ENCODE results near the gene SEMA7A.

Gene SEMA7A

DNA sequence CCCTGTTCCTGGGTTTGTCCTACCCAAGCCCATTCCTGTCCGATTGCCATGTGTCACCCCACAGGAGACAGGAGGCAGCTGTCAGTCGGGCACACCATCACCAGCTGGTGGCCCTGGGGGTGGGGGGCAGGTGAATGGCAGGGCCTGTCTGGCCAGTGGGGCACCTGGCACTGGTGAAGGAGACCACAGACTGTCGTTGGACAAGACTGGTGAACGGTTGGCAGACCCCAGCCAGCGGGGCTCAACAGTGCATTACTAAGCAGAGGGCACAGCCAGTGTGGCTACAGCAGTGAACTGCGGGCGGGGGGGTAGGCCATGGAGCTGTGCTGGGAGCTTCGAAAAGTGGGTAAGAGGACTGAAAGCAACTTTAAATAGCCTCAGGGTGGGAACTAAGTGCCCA, 2.1 kb downstream of the SEMA7A start:
- Histone ChIP-seq H3K4me2 (no peak overlapping the region), H4K20me1 (ENCODE audit: insufficient read depth) (no peaks in the 10 kb centered on the region), H3K27ac (no peak overlapping the region), H2AFZ (ENCODE audit: low read depth) (no peak overlapping the region), H3K79me2 (ENCODE audit: insufficient read depth, low read depth) (no peaks in the 10 kb centered on the region), H3K27me3 (ENCODE audit: insufficient read depth, low read depth) (peaks cover 26% of the 10 kb centered on the region; the same call in 1 of the 2 replicates), H3K9ac (no peak overlapping the region), H3K4me1 (ENCODE audit: low read depth, poor library complexity, severe bottlenecking) (peaks cover 3% of the 10 kb centered on the region), H3K36me3 (ENCODE audit: insufficient read depth) (no peaks in the 10 kb centered on the region), H3K4me3 (IDR thresholded peaks at IDR 0.05; ENCODE audit: insufficient read depth, low read depth, low read length) (no peak overlapping the region)
- TF ChIP-seq, protein P1, sequence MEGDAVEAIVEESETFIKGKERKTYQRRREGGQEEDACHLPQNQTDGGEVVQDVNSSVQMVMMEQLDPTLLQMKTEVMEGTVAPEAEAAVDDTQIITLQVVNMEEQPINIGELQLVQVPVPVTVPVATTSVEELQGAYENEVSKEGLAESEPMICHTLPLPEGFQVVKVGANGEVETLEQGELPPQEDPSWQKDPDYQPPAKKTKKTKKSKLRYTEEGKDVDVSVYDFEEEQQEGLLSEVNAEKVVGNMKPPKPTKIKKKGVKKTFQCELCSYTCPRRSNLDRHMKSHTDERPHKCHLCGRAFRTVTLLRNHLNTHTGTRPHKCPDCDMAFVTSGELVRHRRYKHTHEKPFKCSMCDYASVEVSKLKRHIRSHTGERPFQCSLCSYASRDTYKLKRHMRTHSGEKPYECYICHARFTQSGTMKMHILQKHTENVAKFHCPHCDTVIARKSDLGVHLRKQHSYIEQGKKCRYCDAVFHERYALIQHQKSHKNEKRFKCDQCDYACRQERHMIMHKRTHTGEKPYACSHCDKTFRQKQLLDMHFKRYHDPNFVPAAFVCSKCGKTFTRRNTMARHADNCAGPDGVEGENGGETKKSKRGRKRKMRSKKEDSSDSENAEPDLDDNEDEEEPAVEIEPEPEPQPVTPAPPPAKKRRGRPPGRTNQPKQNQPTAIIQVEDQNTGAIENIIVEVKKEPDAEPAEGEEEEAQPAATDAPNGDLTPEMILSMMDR (conservative IDR thresholded peaks at IDR 0.05; ENCODE audit: low read depth, low read length), result no peak

DNA sequence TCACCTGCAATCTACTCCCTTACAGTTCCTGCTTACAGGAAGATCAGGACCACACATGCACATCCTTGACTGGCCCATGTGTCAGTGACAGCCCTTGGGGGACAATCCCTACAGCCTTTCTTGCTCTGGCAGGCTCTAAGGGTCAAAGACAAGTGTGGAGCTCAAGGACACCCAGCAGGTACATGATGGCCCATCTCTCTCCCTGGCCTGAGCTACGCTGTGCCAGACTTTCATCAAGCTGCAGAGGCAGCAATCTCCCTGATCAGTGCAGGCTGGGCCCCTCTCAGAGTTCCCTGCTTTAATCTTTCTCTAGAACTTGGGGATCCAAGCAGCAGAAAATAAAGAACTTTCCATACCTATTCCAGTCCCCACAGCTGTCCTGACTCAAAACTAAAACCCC, 2.6 kb downstream of the SEMA7A start:
- Histone ChIP-seq H3K27me3 (ENCODE audit: insufficient read depth, low read depth) (peaks cover 26% of the 10 kb centered on the region; the same call in 1 of the 2 replicates), H3K27ac (no peak overlapping the region), H3K4me3 (IDR thresholded peaks at IDR 0.05; ENCODE audit: insufficient read depth, low read depth, low read length) (no peak overlapping the region), H3K36me3 (ENCODE audit: insufficient read depth) (no peaks in the 10 kb centered on the region), H2AFZ (ENCODE audit: low read depth) (no peak overlapping the region), H4K20me1 (ENCODE audit: insufficient read depth) (no peaks in the 10 kb centered on the region), H3K9ac (no peak overlapping the region), H3K4me1 (ENCODE audit: low read depth, poor library complexity, severe bottlenecking) (peaks cover 3% of the 10 kb centered on the region), H3K4me2 (no peak overlapping the region), H3K79me2 (ENCODE audit: insufficient read depth, low read depth) (no peaks in the 10 kb centered on the region)
- TF ChIP-seq, protein P1 (conservative IDR thresholded peaks at IDR 0.05; ENCODE audit: low read depth, low read length), result no peak

DNA sequence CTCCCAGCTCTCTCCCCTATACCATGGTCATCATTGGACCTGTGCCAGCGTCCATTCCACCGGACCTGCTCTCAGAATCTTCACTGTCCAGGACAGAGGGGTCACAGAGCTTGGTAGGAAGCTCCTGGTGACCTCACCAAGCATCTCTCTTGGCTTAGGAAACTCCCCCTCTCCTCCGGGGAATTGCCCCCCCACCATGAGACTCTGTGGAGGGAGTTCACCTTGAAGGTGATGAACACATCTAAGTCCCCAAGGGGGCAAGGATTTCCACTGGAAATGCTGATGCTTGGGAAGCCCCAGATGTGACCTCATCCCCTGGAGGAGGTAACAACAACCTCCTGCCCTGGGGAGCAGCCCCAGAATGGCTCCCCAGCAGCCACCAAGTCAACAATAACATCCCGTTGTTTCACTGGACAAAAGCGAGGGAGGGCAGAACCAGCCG, 3.2 kb downstream of the SEMA7A start:
- no peak overlapping the region for H3K4me2 ChIP-seq

DNA sequence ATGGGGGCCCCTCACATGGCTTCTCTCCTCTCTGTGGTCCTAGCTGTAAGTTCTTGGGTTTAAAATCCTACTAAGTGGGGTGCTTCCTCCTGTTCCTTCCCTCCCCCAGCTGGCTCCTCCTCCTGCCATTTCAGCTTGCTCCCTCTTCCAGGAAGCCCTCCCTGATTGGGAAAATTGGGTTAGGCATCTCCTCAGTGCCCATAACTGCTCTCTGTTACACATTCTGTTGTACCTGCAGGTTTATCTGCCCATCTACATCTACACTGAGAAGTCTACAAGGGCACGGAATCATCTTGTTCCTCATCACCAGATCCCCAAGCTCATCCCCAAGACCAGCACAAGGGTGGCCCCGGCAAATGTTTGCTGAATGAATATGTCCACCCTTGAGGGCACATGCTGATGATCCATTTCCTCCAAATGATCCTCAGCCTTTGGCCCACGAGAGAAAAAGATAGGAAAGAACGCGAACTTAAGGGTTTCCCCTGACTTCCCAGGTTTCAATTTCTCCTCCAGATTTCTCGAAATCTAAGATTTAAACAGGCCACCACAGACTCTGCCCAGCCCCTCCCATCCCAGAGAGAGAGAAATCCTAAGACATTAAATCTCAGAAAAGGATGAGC, 3.9 kb downstream of the SEMA7A start:
- Histone ChIP-seq H3K27ac (no peak overlapping the region), H3K27me3 (ENCODE audit: insufficient read depth, low read depth) (peaks cover 26% of the 10 kb centered on the region; the same call in 1 of the 2 replicates), H3K9ac (no peak overlapping the region), H2AFZ (ENCODE audit: low read depth) (no peak overlapping the region), H3K4me3 (IDR thresholded peaks at IDR 0.05; ENCODE audit: insufficient read depth, low read depth, low read length) (no peak overlapping the region), H3K79me2 (ENCODE audit: insufficient read depth, low read depth) (no peaks in the 10 kb centered on the region), H3K4me1 (ENCODE audit: low read depth, poor library complexity, severe bottlenecking) (peaks cover 3% of the 10 kb centered on the region), H3K4me2 (no peak overlapping the region), H3K36me3 (ENCODE audit: insufficient read depth) (no peaks in the 10 kb centered on the region), H4K20me1 (ENCODE audit: insufficient read depth) (no peaks in the 10 kb centered on the region)
- TF ChIP-seq, protein P1 (conservative IDR thresholded peaks at IDR 0.05; ENCODE audit: low read depth, low read length), result no peak

More for the DNA sequence above, 3.2 kb downstream of the SEMA7A start:
- H3K4me1 ChIP-seq (ENCODE audit: low read depth, poor library complexity, severe bottlenecking), result peaks cover 3% of the 10 kb centered on the region
- H3K36me3 ChIP-seq (ENCODE audit: insufficient read depth), result no peaks in the 10 kb centered on the region
- no peak overlapping the region for H3K27ac ChIP-seq
- H3K9ac ChIP-seq, result no peak overlapping the region
- TF ChIP-seq, protein P1 (conservative IDR thresholded peaks at IDR 0.05; ENCODE audit: low read depth, low read length), result no peak
- H3K27me3 ChIP-seq (ENCODE audit: insufficient read depth, low read depth), result peaks cover 26% of the 10 kb centered on the region; the same call in 1 of the 2 replicates
- no peaks in the 10 kb centered on the region for H4K20me1 ChIP-seq (ENCODE audit: insufficient read depth)
- H3K79me2 ChIP-seq (ENCODE audit: insufficient read depth, low read depth), result no peaks in the 10 kb centered on the region
- no peak overlapping the region for H2AFZ ChIP-seq (ENCODE audit: low read depth)
- H3K4me3 ChIP-seq (IDR thresholded peaks at IDR 0.05; ENCODE audit: insufficient read depth, low read depth, low read length), result no peak overlapping the region
